GM12878 (cell line): Measurements from ENCODE around the gene PLPP3. TPM values are rescaled to one million over a fixed set of nuclear protein-coding genes. Genes with fewer than 3 reads are reported as not detected.
A peak's percentile ranks its signal among the peaks of the same experiment; 100 is the strongest.

Experiments used
- ATAC-seq: fragments of 200-7000 bp; cut with Tn5 transposase; 3 replicates; pipeline ENCODE4 v1.9.1; 2020; ENCODE audit warnings: mild to moderate bottlenecking, moderate library complexity
- BruUV-seq: library from RNA; stranded (reverse); fragments of 400-500 nt; replicated peaks from 2 replicates; lab custom pipeline; 2021; lab: Mats Ljungman, UMichigan
- CTCF ChIA-PET: fragments of 300-600 bp; sonication (Branson Sonifier 250); formaldehyde crosslinking; extraction: SDS; loops from one replicate; lab custom pipeline; 2021; ENCODE audit warnings: inconsistent platforms; lab: Yijun Ruan, JAX
- POLR2A ChIA-PET: fragments of 350-600 bp; formaldehyde crosslinking; extraction: SDS; loops from one replicate; lab custom pipeline; 2021; ENCODE audit warnings: inconsistent platforms; lab: Charles Lee
- RAD21 ChIA-PET: fragments of 300-600 bp; sonication (Branson Sonifier 250); formaldehyde crosslinking; loops from one replicate; lab custom pipeline; 2023; ENCODE audit warnings: antibody characterized with exemption; ENCODE audit not compliant: unreplicated experiment; lab: Charles Lee
- SMC1A ChIA-PET: fragments of 300-600 bp; sonication (Branson Sonifier 250); formaldehyde crosslinking; loops from one replicate; lab custom pipeline; 2023; ENCODE audit not compliant: unreplicated experiment, uncharacterized antibody; lab: Charles Lee
- DNase-seq: peaks from one replicate; pipeline ENCODE4 v3.0.0-alpha.2; 2011; ENCODE audit warnings: low read depth, low spot score
- FAIRE-seq: peaks from 3 replicates; lab custom pipeline; 2011; peaks lifted over from hg19 to GRCh38; lab: Jason Lieb, UNC
- H2AFZ ChIP-seq: 2 replicates; pipeline ENCODE4 v1.6.0; 2011; ENCODE audit warnings: low read depth, low read length, control low read depth; ENCODE audit not compliant: control insufficient read depth
- H3K27ac ChIP-seq: 2 replicates; pipeline ENCODE4 v1.5.1; 2011; ENCODE audit warnings: control low read depth; ENCODE audit not compliant: control insufficient read depth, insufficient read depth
- H3K27me3 ChIP-seq, 2 experiments: replicated peaks in 1 of 2; 2 replicates each; pipeline versions ENCODE4 v1.6.0 to v1.6.1; 2011; ENCODE audit warnings: low read length in 1 of 2; ENCODE audit not compliant: control insufficient read depth in 2 of 2, insufficient read depth in 2 of 2
- H3K36me3 ChIP-seq, 2 experiments: 2 replicates each; pipeline ENCODE4 v1.5.1; 2011; ENCODE audit warnings: low read length in 1 of 2; ENCODE audit not compliant: control insufficient read depth in 2 of 2, insufficient read depth in 2 of 2
- H3K4me1 ChIP-seq: 2 replicates; pipeline ENCODE4 v1.6.1; 2011; ENCODE audit warnings: mild to moderate bottlenecking, low read length, moderate library complexity, mixed read lengths; ENCODE audit not compliant: control insufficient read depth, insufficient read depth
- H3K4me2 ChIP-seq: 2 replicates; pipeline ENCODE4 v1.6.0; 2011; ENCODE audit warnings: control low read depth; ENCODE audit not compliant: control insufficient read depth, insufficient read depth
- H3K4me3 ChIP-seq: fragments of 200-600 bp; sonication (generic); 2 replicates; pipeline ENCODE4 v1.5.1; 2016
- H3K79me2 ChIP-seq: 2 replicates; pipeline ENCODE4 v1.6.0; 2011; ENCODE audit warnings: low read length; ENCODE audit not compliant: control insufficient read depth, insufficient read depth
- H3K9ac ChIP-seq: 2 replicates; pipeline ENCODE4 v1.8.0; 2011; ENCODE audit warnings: low read length, control low read depth, mixed read lengths; ENCODE audit not compliant: control insufficient read depth, insufficient read depth
- H3K9me3 ChIP-seq: replicated peaks from 3 replicates; pipeline ENCODE4 v1.5.1; 2011; ENCODE audit warnings: mild to moderate bottlenecking, low read length; ENCODE audit not compliant: control insufficient read depth, insufficient read depth
- H4K20me1 ChIP-seq: 2 replicates; pipeline ENCODE4 v1.6.0; 2011; ENCODE audit not compliant: control insufficient read depth, insufficient read depth
- ASH2L ChIP-seq: fragments of 300-600, 200-600 bp; sonication (generic); IDR thresholded peaks from 2 replicates; pipeline ENCODE4 v1.6.1; 2017; ENCODE audit warnings: low read depth, mild to moderate bottlenecking, borderline replicate concordance
- CEBPB ChIP-seq, 2 experiments: fragments of 150-350 bp in 1 of 2; IDR thresholded peaks; 2 replicates each; pipeline ENCODE4 v1.6.1; 2012 to 2014; ENCODE audit warnings: low read depth in 2 of 2, low read length in 2 of 2, borderline replicate concordance in 1 of 2, inconsistent platforms in 1 of 2
- CHD1 ChIP-seq: IDR thresholded peaks from 2 replicates; pipeline ENCODE4 v1.6.1; 2012; ENCODE audit warnings: low read depth, low read length, improper control_type of control experiment
- IKZF1 ChIP-seq: fragments of 450-650 bp; conservative IDR thresholded peaks from 2 replicates; pipeline ENCODE4 v1.6.1; 2017; ENCODE audit warnings: antibody characterized with exemption, mild to moderate bottlenecking
- IRF4 ChIP-seq: IDR thresholded peaks from 2 replicates; pipeline ENCODE4 v1.6.1; 2011; ENCODE audit warnings: low read depth, low read length
- MEF2A ChIP-seq: IDR thresholded peaks from 2 replicates; pipeline ENCODE4 v1.6.1; 2011; ENCODE audit warnings: low read depth, mild to moderate bottlenecking, low read length, moderate library complexity; ENCODE audit not compliant: insufficient read depth
- MYB ChIP-seq: fragments of 150-350 bp; IDR thresholded peaks from 2 replicates; pipeline ENCODE4 v1.6.1; 2014; ENCODE audit warnings: mild to moderate bottlenecking, low read depth, low read length, borderline replicate concordance
- NFXL1 ChIP-seq: fragments of 450-650 bp; IDR thresholded peaks from 2 replicates; pipeline ENCODE4 v1.6.1; 2017; ENCODE audit warnings: antibody characterized with exemption, mild to moderate bottlenecking, borderline replicate concordance
- PAX8 ChIP-seq: fragments of 450-650 bp; IDR thresholded peaks from 2 replicates; pipeline ENCODE4 v1.6.1; 2017; ENCODE audit warnings: mild to moderate bottlenecking, moderate library complexity
- SMARCA5 ChIP-seq: fragments of 450-650 bp; IDR thresholded peaks from 2 replicates; pipeline ENCODE4 v1.6.1; 2017; ENCODE audit warnings: mild to moderate bottlenecking
- SP1 ChIP-seq: IDR thresholded peaks from one replicate; pipeline ENCODE4 v1.6.1; 2011; ENCODE audit warnings: low read depth, low read length
- SREBF2 ChIP-seq: IDR thresholded peaks from 2 replicates; pipeline ENCODE4 v1.6.1; 2012; ENCODE audit warnings: mild to moderate bottlenecking, low read length
- SUZ12 ChIP-seq: fragments of 200-600 bp; sonication (generic); IDR thresholded peaks from one replicate; pipeline ENCODE4 v1.6.1; 2018; ENCODE audit warnings: antibody characterized with exemption, mild to moderate bottlenecking; ENCODE audit not compliant: unreplicated experiment
- YBX1 ChIP-seq: fragments of 450-650 bp; IDR thresholded peaks from 2 replicates; pipeline ENCODE4 v1.6.1; 2016; ENCODE audit warnings: antibody characterized with exemption
- ZNF217 ChIP-seq: fragments of 450-650 bp; IDR thresholded peaks from 2 replicates; pipeline ENCODE4 v1.6.1; 2017; ENCODE audit warnings: antibody characterized with exemption, mild to moderate bottlenecking
- ZNF384 ChIP-seq: IDR thresholded peaks from 2 replicates; pipeline ENCODE4 v1.6.1; 2012; ENCODE audit warnings: low read depth, mild to moderate bottlenecking, low read length, improper control_type of control experiment, borderline replicate concordance
- WGBS: methylation state at CpG from one replicate; pipeline ENCODE4 v1.1.6; 2016; ENCODE audit warnings: low lambda C conversion rate; ENCODE audit not compliant: insufficient replicate concordance, insufficient coverage; ENCODE audit errors: missing lambda C conversion rate; 5-methylcytosine and 5-hydroxymethylcytosine counted together
- in situ Hi-C: fragments of 300-500 bp; cut with MboI; formaldehyde crosslinking; loops from 9 replicates; pipeline ENCODE4 v1.14.3; 2018; ENCODE audit warnings: mixed read lengths
- intact Hi-C: fragments of 100-400 bp; cut with micrococcal nuclease; formaldehyde crosslinking; loops from one replicate; pipeline ENCODE4 v1.14.2; 2022; ENCODE audit not compliant: unreplicated experiment
- polyA plus RNA-seq, 11 experiments: library from polyadenylated mRNA; depleted of rRNA in 4 of 11; unstranded in 6 of 11; stranded (reverse) in 5 of 11; fragments of >200 nt; fragmentation: Nextera tagmentation in 4 of 11; fragmentation: Illumina TruSeq in 1 of 11; extraction: Ambion mirVana in 4 of 11; extraction: Trizol in 1 of 11; gene quantifications; 1 replicate in 1 of 11; 2 replicates in 10 of 11; pipeline versions ENCODE4 v1.2.1 to v1.2.3, GENCODE V29; 2011 to 2016; ENCODE audit warnings: inconsistent platforms in 2 of 11, missing spikeins in 2 of 11, low read depth in 1 of 11
- total RNA-seq, 4 experiments: library from RNA; depleted of rRNA in 3 of 4; stranded (reverse); fragments of >200 nt in 3 of 4; fragmentation: Illumina TruSeq in 1 of 4; extraction: Trizol in 1 of 4; gene quantifications; 2 replicates each; pipeline versions ENCODE4 v1.2.1 to v1.2.3, GENCODE V29; 2013 to 2021
- TF ChIP-seq, protein P1 (sequence below): fragments of 450-650 bp; IDR thresholded peaks from 2 replicates; pipeline ENCODE4 v1.6.1; 2016; ENCODE audit warnings: mild to moderate bottlenecking

PLPP3 gene
- total and polyA plus RNA-seq, 10 of the 15 experiments (the other 5 are each of a cell fraction or from before 2014, with no cell fraction given): 6.4 to 26.8 (median 9.5) TPM

DNA sequence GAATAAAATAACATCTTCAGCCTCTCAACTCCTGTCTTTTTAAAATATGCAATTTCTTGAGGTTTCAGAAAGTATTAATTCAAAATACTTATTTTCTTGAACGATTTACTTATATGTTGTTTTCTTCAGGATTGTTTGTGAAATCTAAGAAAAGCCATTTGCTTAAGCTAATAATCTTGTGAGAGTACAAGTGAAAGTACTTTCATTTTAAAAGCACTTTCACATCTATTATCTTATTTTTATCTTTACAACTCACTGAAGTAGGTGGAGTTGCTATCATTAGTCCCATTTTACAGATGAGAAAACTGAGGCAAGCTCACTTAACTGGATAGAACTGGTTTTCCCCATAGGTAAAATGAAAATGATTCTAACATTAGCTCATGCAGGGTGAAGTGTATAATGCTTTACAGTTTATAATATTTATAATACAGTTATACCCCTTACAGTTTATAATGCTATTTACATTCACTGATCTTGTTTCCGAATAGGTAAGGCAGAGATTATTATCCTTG is 4.7 kb upstream of the PLPP3 start:
- WGBS: 0% methylated on average over 2 of the region's 2 CpGs
- no peaks in the 10 kb centered on the region for H3K36me3 ChIP-seq
- H3K27ac ChIP-seq: no peak overlapping the region
- H2AFZ ChIP-seq: no peak overlapping the region
- no peak for FAIRE-seq
- no peak overlapping the region for H3K4me3 ChIP-seq
- ATAC-seq: peak; percentile 42
- DNase-seq: no peak
- no peak overlapping the region for H3K9ac ChIP-seq
- ChIA-PET SMC1A (interaction anchor here (0.7 to 19.1 kb wide), 95 partner anchors 9 to 1639 kb away, joined by 3 to 439 read pairs (median 4); no protein-coding TSS in a partner anchor), CTCF (interaction anchor here (0.6 to 15.6 kb wide), 77 partner anchors 9 to 1639 kb away, joined by 3 to 257 read pairs (median 5); no protein-coding TSS in a partner anchor), POLR2A (interaction anchor here (0.6 to 2.2 kb wide), 7 partner anchors 14 to 1300 kb away, joined by 3 to 6 read pairs (median 4); no protein-coding TSS in a partner anchor), RAD21 (interaction anchor here (0.5 to 6.1 kb wide), 90 partner anchors 8 to 1638 kb away, joined by 3 to 78 read pairs (median 5); no protein-coding TSS in a partner anchor)
- H4K20me1 ChIP-seq: no peaks in the 10 kb centered on the region
- H3K79me2 ChIP-seq: no peaks in the 10 kb centered on the region
- in situ Hi-C loops (loop anchor here (5.0 to 10.0 kb wide), 5 partner anchors 719 to 1302 kb away; no protein-coding TSS in a partner anchor), intact Hi-C loops (loop anchor here (1.0 to 10.0 kb wide), 6 partner anchors 329 to 1439 kb away; no protein-coding TSS in a partner anchor)
- TF ChIP-seq ZNF217: peak; percentile 85
- no peak for TF ChIP-seq PAX8
- TF ChIP-seq IKZF1: no peak
- H3K27me3 ChIP-seq: peaks cover 0 to under 1% of the 10 kb centered on the region in 2 experiments; a peak in 1 of 4 replicates
- no TSS peak for BruUV-seq
- H3K4me1 ChIP-seq: no peaks in the 10 kb centered on the region
- no peaks in the 10 kb centered on the region for H3K9me3 ChIP-seq
- no peak overlapping the region for H3K4me2 ChIP-seq

- ATAC-seq: no peak
- Histone ChIP-seq H3K79me2 (no peaks in the 10 kb centered on the region), H3K27me3 (peaks cover 0 to 11% of the 10 kb centered on the region in 2 experiments; a peak in 2 of 4 replicates), H2AFZ (no peak overlapping the region), H3K27ac (no peak overlapping the region), H3K36me3 (no peaks in the 10 kb centered on the region), H3K9me3 (no peaks in the 10 kb centered on the region), H3K4me2 (no peak overlapping the region), H3K4me3 (no peak overlapping the region), H3K9ac (no peak overlapping the region), H3K4me1 (no peaks in the 10 kb centered on the region), H4K20me1 (no peaks in the 10 kb centered on the region)
- BruUV-seq: no TSS peak
- TF ChIP-seq NFXL1: no peak
- TF ChIP-seq MEF2A: no peak
- no peak for TF ChIP-seq IRF4
- TF ChIP-seq SREBF2: no peak
- no peak for TF ChIP-seq ASH2L
- no peak for TF ChIP-seq SUZ12
- TF ChIP-seq, protein P1, sequence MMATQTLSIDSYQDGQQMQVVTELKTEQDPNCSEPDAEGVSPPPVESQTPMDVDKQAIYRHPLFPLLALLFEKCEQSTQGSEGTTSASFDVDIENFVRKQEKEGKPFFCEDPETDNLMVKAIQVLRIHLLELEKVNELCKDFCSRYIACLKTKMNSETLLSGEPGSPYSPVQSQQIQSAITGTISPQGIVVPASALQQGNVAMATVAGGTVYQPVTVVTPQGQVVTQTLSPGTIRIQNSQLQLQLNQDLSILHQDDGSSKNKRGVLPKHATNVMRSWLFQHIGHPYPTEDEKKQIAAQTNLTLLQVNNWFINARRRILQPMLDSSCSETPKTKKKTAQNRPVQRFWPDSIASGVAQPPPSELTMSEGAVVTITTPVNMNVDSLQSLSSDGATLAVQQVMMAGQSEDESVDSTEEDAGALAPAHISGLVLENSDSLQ: no peak
- TF ChIP-seq SMARCA5: no peak
- TF ChIP-seq SP1: no peak
- TF ChIP-seq PAX8: no peak
- TF ChIP-seq YBX1: no peak
- no peak for TF ChIP-seq CEBPB (IDR thresholded peaks at IDR 0.05; ENCODE audit: borderline replicate concordance in 1 of 2, low read depth in 2 of 2, low read length in 2 of 2)
- TF ChIP-seq CHD1: no peak
- no peak for TF ChIP-seq ZNF384
- TF ChIP-seq MYB: no peak
- ChIA-PET SMC1A (interaction anchor here (0.8 to 19.1 kb wide), 14 partner anchors 9 to 1206 kb away, joined by 3 to 439 read pairs (median 35); no protein-coding TSS in a partner anchor), POLR2A (interaction anchor here (0.9 to 1.1 kb wide), 2 partner anchors 10 to 18 kb away, joined by 3 read pairs; no protein-coding TSS in a partner anchor), CTCF (interaction anchor here (1.0 to 15.6 kb wide), 14 partner anchors 19 to 1296 kb away, joined by 3 to 257 read pairs (median 8); no protein-coding TSS in a partner anchor), RAD21 (interaction anchor here (0.8 to 14.0 kb wide), 14 partner anchors 11 to 1205 kb away, joined by 3 to 266 read pairs (median 6); no protein-coding TSS in a partner anchor)
- no peak for FAIRE-seq
- in situ Hi-C loops: loop anchor here (5.0 to 10.0 kb wide), 5 partner anchors 716 to 1298 kb away; no protein-coding TSS in a partner anchor
- DNase-seq: no peak
- intact Hi-C loops: loop anchor here (2.0 to 10.0 kb wide), 4 partner anchors 326 to 1436 kb away; no protein-coding TSS in a partner anchor
- WGBS: 49% methylated on average over 10 of the region's 10 CpGs
These were observed 1.4 kb upstream of the PLPP3 start for GRCh38 chr1:56580771-56581170.
